Suprapubic skin (tissue), 4 donors: ENCODE measurements around the gene FLVCR2.

Source experiments
- EP300 ChIP-seq: sonication (generic); formaldehyde crosslinking; IDR thresholded peaks from one replicate; pipeline ENCODE4 v1.6.1; 2017; ENCODE audit warnings: antibody characterized with exemption
- POLR2A ChIP-seq, 2 donors: fragments of 450-650 bp; IDR thresholded peaks; one replicate each; pipeline ENCODE4 v1.6.1; 2017; ENCODE audit warnings: antibody characterized with exemption in 2 of 2, mild to moderate bottlenecking in 2 of 2, moderate library complexity in 2 of 2
- POLR2AphosphoS5 ChIP-seq, 3 donors: sonication (generic); formaldehyde crosslinking; IDR thresholded peaks; one replicate each; pipeline ENCODE4 v1.6.1; 2017; ENCODE audit warnings: antibody characterized with exemption in 3 of 3
- TF ChIP-seq, protein P1 (sequence below), 2 donors: fragments of 200-600 bp in 1 of 2; fragments of 450-650 bp in 1 of 2; sonication (generic) in 1 of 2; IDR thresholded peaks; one replicate each; pipeline ENCODE4 v1.5.1; 2016 to 2019; ENCODE audit warnings: antibody characterized with exemption in 2 of 2, mild to moderate bottlenecking in 1 of 2, moderate library complexity in 1 of 2

DNA sequence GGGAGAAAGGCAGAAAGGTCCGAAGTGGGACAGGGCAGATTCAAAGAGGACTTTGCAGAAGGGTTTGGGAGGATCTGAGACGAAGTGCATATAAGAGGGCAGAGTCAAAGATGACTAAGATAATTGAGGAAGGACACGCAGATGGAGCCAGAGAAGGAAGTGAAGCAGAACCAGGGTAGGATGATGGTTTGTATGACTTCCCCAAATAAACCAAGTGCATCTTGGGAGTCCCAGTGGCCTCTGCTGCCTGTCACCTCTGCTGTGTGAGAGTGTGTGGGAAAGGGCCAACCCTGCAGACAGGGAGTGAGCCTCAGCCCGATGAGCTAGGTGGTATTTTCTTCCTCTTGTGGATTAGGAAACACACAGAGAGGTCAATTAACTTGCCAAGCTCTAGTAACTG, 36.8 kb downstream of the FLVCR2 start:
- TF ChIP-seq POLR2A (IDR thresholded peaks at IDR 0.05) (no peak), EP300 (no peak), POLR2AphosphoS5 (IDR thresholded peaks at IDR 0.05) (no peak)
- TF ChIP-seq, protein P1, sequence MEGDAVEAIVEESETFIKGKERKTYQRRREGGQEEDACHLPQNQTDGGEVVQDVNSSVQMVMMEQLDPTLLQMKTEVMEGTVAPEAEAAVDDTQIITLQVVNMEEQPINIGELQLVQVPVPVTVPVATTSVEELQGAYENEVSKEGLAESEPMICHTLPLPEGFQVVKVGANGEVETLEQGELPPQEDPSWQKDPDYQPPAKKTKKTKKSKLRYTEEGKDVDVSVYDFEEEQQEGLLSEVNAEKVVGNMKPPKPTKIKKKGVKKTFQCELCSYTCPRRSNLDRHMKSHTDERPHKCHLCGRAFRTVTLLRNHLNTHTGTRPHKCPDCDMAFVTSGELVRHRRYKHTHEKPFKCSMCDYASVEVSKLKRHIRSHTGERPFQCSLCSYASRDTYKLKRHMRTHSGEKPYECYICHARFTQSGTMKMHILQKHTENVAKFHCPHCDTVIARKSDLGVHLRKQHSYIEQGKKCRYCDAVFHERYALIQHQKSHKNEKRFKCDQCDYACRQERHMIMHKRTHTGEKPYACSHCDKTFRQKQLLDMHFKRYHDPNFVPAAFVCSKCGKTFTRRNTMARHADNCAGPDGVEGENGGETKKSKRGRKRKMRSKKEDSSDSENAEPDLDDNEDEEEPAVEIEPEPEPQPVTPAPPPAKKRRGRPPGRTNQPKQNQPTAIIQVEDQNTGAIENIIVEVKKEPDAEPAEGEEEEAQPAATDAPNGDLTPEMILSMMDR (IDR thresholded peaks at IDR 0.05): no peak
